A549 (cell line): ENCODE results near the gene TMEM51.

ENCODE experiments used
- EP300 ChIP-seq, 2 experiments: fragments of >200 bp; sonication (Bioruptor Twin); formaldehyde crosslinking; IDR thresholded peaks; 2 replicates in 1 of 2; 3 replicates in 1 of 2; pipeline ENCODE4 v1.6.1; 2016 to 2017
- POLR2A ChIP-seq: IDR thresholded peaks from 2 replicates; pipeline ENCODE4 v1.6.1; 2012; ENCODE audit warnings: mild to moderate bottlenecking, low read length
- TF ChIP-seq, protein P1 (sequence below): fragments of >200 bp; sonication (Bioruptor Twin); formaldehyde crosslinking; IDR thresholded peaks from 3 replicates; pipeline ENCODE4 v1.5.1; 2016
- TF ChIP-seq, protein P2 (sequence below): fragments of 150-350 bp; IDR thresholded peaks from 2 replicates; pipeline ENCODE4 v1.6.1; 2014; ENCODE audit warnings: low read depth, mild to moderate bottlenecking, low read length

DNA sequence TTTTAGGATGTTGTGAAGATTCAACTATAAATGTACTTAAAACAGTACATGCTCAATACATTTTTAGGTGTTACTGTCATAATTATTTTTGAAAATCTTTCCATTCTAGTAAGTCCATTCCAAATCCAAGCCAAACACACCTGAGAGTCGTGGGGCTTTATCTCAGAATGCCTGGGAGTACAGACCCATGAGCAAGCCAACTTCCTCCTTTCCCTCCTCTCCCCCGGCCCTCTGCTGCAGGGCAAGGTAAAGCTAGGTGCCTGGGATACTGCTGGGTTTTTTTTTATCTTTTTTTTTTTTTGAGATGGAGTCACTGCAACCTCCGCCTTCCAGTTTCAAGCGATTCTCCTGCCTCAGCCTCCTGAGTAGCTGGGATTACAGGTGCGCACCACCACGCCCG is 16.5 kb downstream of the TMEM51 start:
- TF ChIP-seq, protein P1, sequence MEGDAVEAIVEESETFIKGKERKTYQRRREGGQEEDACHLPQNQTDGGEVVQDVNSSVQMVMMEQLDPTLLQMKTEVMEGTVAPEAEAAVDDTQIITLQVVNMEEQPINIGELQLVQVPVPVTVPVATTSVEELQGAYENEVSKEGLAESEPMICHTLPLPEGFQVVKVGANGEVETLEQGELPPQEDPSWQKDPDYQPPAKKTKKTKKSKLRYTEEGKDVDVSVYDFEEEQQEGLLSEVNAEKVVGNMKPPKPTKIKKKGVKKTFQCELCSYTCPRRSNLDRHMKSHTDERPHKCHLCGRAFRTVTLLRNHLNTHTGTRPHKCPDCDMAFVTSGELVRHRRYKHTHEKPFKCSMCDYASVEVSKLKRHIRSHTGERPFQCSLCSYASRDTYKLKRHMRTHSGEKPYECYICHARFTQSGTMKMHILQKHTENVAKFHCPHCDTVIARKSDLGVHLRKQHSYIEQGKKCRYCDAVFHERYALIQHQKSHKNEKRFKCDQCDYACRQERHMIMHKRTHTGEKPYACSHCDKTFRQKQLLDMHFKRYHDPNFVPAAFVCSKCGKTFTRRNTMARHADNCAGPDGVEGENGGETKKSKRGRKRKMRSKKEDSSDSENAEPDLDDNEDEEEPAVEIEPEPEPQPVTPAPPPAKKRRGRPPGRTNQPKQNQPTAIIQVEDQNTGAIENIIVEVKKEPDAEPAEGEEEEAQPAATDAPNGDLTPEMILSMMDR = no peak
- TF ChIP-seq, protein P2, sequence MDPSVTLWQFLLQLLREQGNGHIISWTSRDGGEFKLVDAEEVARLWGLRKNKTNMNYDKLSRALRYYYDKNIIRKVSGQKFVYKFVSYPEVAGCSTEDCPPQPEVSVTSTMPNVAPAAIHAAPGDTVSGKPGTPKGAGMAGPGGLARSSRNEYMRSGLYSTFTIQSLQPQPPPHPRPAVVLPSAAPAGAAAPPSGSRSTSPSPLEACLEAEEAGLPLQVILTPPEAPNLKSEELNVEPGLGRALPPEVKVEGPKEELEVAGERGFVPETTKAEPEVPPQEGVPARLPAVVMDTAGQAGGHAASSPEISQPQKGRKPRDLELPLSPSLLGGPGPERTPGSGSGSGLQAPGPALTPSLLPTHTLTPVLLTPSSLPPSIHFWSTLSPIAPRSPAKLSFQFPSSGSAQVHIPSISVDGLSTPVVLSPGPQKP = no peak
- TF ChIP-seq EP300 (IDR thresholded peaks at IDR 0.05) (no peak), POLR2A (no peak)
